IPS DF 6.9 (cell line): ENCODE data around the gene MGP.

Source experiments
- DNase-seq: peaks from one replicate; pipeline ENCODE4 v3.0.0-alpha.2; 2013; ENCODE audit warnings: low read depth, low spot score
- H3K27ac ChIP-seq: one replicate; pipeline ENCODE4 v1.5.1; 2013; ENCODE audit warnings: low read length, control low read depth
- H3K27me3 ChIP-seq: 2 replicates; pipeline ENCODE4 v1.6.1; 2013; ENCODE audit warnings: mild to moderate bottlenecking, low read length; ENCODE audit not compliant: control insufficient read depth, insufficient read depth
- H3K36me3 ChIP-seq: 2 replicates; pipeline ENCODE4 v1.6.1; 2013; ENCODE audit warnings: low read length; ENCODE audit not compliant: control insufficient read depth, insufficient read depth
- H3K4me1 ChIP-seq: 2 replicates; pipeline ENCODE4 v1.6.1; 2013; ENCODE audit warnings: low read length; ENCODE audit not compliant: control insufficient read depth, insufficient read depth
- H3K4me3 ChIP-seq: 2 replicates; pipeline ENCODE4 v1.5.1; 2013; ENCODE audit warnings: mild to moderate bottlenecking, low read length
- H3K9me3 ChIP-seq: 2 replicates; pipeline ENCODE4 v1.6.1; 2013; ENCODE audit warnings: low read length, inconsistent platforms; ENCODE audit not compliant: control insufficient read depth, insufficient read depth
- WGBS: extraction: QIAGEN DNeasy Blood & Tissue Kit; methylation state at CpG from one replicate; pipeline ENCODE4 v1.1.7; 2013; ENCODE audit warnings: mixed read lengths, missing lambda C conversion rate; ENCODE audit not compliant: insufficient read length, insufficient coverage; 5-methylcytosine and 5-hydroxymethylcytosine counted together

Gene MGP

GRCh38 chr12:14844401-14844800 is 41.3 kb downstream of the MGP start:
- H3K27ac ChIP-seq, result no peak overlapping the region
- no peak overlapping the region for H3K4me3 ChIP-seq
- H3K27me3 ChIP-seq, result no peaks in the 10 kb centered on the region
- H3K36me3 ChIP-seq, result no peaks in the 10 kb centered on the region
- DNase-seq, result no peak
- no peaks in the 10 kb centered on the region for H3K9me3 ChIP-seq
- no peaks in the 10 kb centered on the region for H3K4me1 ChIP-seq

- Histone ChIP-seq H3K4me3 (no peak within 1 kb of the TSS), H3K27me3 (no peaks in the 10 kb centered on the region), H3K4me1 (no peaks in the 10 kb centered on the region), H3K9me3 (no peaks in the 10 kb centered on the region), H3K36me3 (no peaks in the 10 kb centered on the region), H3K27ac (no peak within 1 kb of the TSS)
- DNase-seq, result no peak
- no CpG with 5 or more reads among the region's 10 CpGs for WGBS
These were observed 42.2 kb downstream of the MGP start, which contains the start of gene ART4 for GRCh38 chr12:14843425-14843887. TSS of gene ART4 (minus strand) at chr12:14843526. CDS start at chr12:14843113, 413 bp downstream.

- Histone ChIP-seq H3K36me3 (no peaks in the 10 kb centered on the region), H3K27ac (no peak overlapping the region), H3K9me3 (no peaks in the 10 kb centered on the region), H3K4me3 (no peak overlapping the region), H3K4me1 (no peaks in the 10 kb centered on the region), H3K27me3 (no peaks in the 10 kb centered on the region)
- no CpG with 5 or more reads among the region's 3 CpGs for WGBS
- DNase-seq, result no peak
These were observed 43.3 kb downstream of the MGP start for GRCh38 chr12:14842315-14842714.

- Histone ChIP-seq H3K27ac (no peak overlapping the region), H3K9me3 (no peaks in the 10 kb centered on the region), H3K4me3 (no peak overlapping the region), H3K4me1 (no peaks in the 10 kb centered on the region), H3K27me3 (no peaks in the 10 kb centered on the region), H3K36me3 (no peaks in the 10 kb centered on the region)
- WGBS, result no CpG with 5 or more reads among the region's 3 CpGs
- no peak for DNase-seq
These were observed 43.9 kb downstream of the MGP start for GRCh38 chr12:14841761-14842160.

GRCh38 chr12:14840616-14841015 is 45.0 kb downstream of the MGP start:
- no peak overlapping the region for H3K27ac ChIP-seq
- H3K9me3 ChIP-seq, result no peaks in the 10 kb centered on the region
- H3K36me3 ChIP-seq, result no peaks in the 10 kb centered on the region
- no peak for DNase-seq
- no CpG with 5 or more reads among the region's 4 CpGs for WGBS
- no peak overlapping the region for H3K4me3 ChIP-seq
- no peaks in the 10 kb centered on the region for H3K4me1 ChIP-seq
- H3K27me3 ChIP-seq, result no peaks in the 10 kb centered on the region

GRCh38 chr12:14839262-14839661 is 46.4 kb downstream of the MGP start:
- no peak for DNase-seq
- no peaks in the 10 kb centered on the region for H3K36me3 ChIP-seq
- no CpG with 5 or more reads among the region's 1 CpG for WGBS
- no peaks in the 10 kb centered on the region for H3K27me3 ChIP-seq
- no peaks in the 10 kb centered on the region for H3K9me3 ChIP-seq
- H3K4me3 ChIP-seq, result no peak overlapping the region
- no peaks in the 10 kb centered on the region for H3K4me1 ChIP-seq
- no peak overlapping the region for H3K27ac ChIP-seq

- DNase-seq, result no peak
- Histone ChIP-seq H3K27me3 (no peaks in the 10 kb centered on the region), H3K27ac (no peak overlapping the region), H3K4me1 (no peaks in the 10 kb centered on the region), H3K4me3 (no peak overlapping the region), H3K9me3 (no peaks in the 10 kb centered on the region), H3K36me3 (no peaks in the 10 kb centered on the region)
- no CpG with 5 or more reads among the region's 7 CpGs for WGBS
These were observed 49.1 kb downstream of the MGP start for GRCh38 chr12:14836336-14837210.

- no peak overlapping the region for H3K27ac ChIP-seq
- H3K36me3 ChIP-seq, result no peaks in the 10 kb centered on the region
These were observed 51.1 kb downstream of the MGP start for GRCh38 chr12:14834509-14834908.

GRCh38 chr12:14833952-14834351 is 51.7 kb downstream of the MGP start:
- Histone ChIP-seq H3K4me3 (no peak overlapping the region), H3K27me3 (no peaks in the 10 kb centered on the region), H3K36me3 (no peaks in the 10 kb centered on the region), H3K9me3 (no peaks in the 10 kb centered on the region), H3K4me1 (no peaks in the 10 kb centered on the region), H3K27ac (no peak overlapping the region)
- no CpG with 5 or more reads among the region's 1 CpG for WGBS
- no peak for DNase-seq

More at GRCh38 chr12:14834509-14834908, 51.1 kb downstream of the MGP start:
- Histone ChIP-seq H3K9me3 (no peaks in the 10 kb centered on the region), H3K4me1 (no peaks in the 10 kb centered on the region), H3K27me3 (no peaks in the 10 kb centered on the region), H3K4me3 (no peak overlapping the region)
- DNase-seq, result no peak

- Histone ChIP-seq H3K4me3 (no peak overlapping the region), H3K27ac (no peak overlapping the region)
- no peak for DNase-seq
These were observed 52.3 kb downstream of the MGP start for GRCh38 chr12:14833336-14833735.

More at GRCh38 chr12:14833336-14833735, 52.3 kb downstream of the MGP start:
- WGBS, result no CpG with 5 or more reads among the region's 3 CpGs
- Histone ChIP-seq H3K36me3 (no peaks in the 10 kb centered on the region), H3K9me3 (no peaks in the 10 kb centered on the region), H3K27me3 (no peaks in the 10 kb centered on the region), H3K4me1 (no peaks in the 10 kb centered on the region)
